H9 (cell line): ENCODE measurements around the gene ELFN1. TPM values are rescaled to one million over a fixed set of nuclear protein-coding genes. Genes with fewer than 3 reads are reported as not detected.

Experiments
- DNase-seq: peaks from one replicate; pipeline ENCODE4 v3.0.0-alpha.2; 2017
- H2AFZ ChIP-seq: one replicate; pipeline ENCODE4 v1.6.1; 2013; ENCODE audit warnings: mild to moderate bottlenecking, low read length, control low read depth, moderate library complexity
- H2AK5ac ChIP-seq: 2 replicates; pipeline ENCODE4 v1.6.1; 2013; ENCODE audit warnings: low read length, control low read depth, mixed read lengths; ENCODE audit not compliant: insufficient read length
- H2BK120ac ChIP-seq: one replicate; pipeline ENCODE4 v1.6.1; 2013; ENCODE audit warnings: low read depth, mild to moderate bottlenecking, low read length, control low read depth, inconsistent platforms; ENCODE audit not compliant: poor library complexity, severe bottlenecking
- H2BK12ac ChIP-seq: 2 replicates; pipeline ENCODE4 v1.6.1; 2013; ENCODE audit warnings: low read length, control low read depth, mixed read lengths, low read depth; ENCODE audit not compliant: insufficient read length
- H2BK15ac ChIP-seq: 2 replicates; pipeline ENCODE4 v1.6.1; 2013; ENCODE audit warnings: low read depth, low read length, control low read depth
- H2BK20ac ChIP-seq: one replicate; pipeline ENCODE4 v1.6.1; 2013; ENCODE audit warnings: low read depth, mild to moderate bottlenecking, low read length, control low read depth, inconsistent platforms; ENCODE audit not compliant: poor library complexity, severe bottlenecking
- H2BK5ac ChIP-seq: 2 replicates; pipeline ENCODE4 v1.6.1; 2013; ENCODE audit warnings: low read length, control low read depth, mixed read lengths; ENCODE audit not compliant: insufficient read length
- H3K14ac ChIP-seq: 2 replicates; pipeline ENCODE4 v1.6.1; 2013; ENCODE audit warnings: low read length, control low read depth; ENCODE audit not compliant: insufficient read depth
- H3K18ac ChIP-seq: 2 replicates; pipeline ENCODE4 v1.6.1; 2013; ENCODE audit warnings: low read depth, mild to moderate bottlenecking, mixed read lengths, low read length, control low read depth; ENCODE audit not compliant: insufficient read length
- H3K23ac ChIP-seq: 2 replicates; pipeline ENCODE4 v1.6.1; 2013; ENCODE audit warnings: low read length, control low read depth, mixed read lengths, low read depth; ENCODE audit not compliant: insufficient read length
- H3K23me2 ChIP-seq: 2 replicates; pipeline ENCODE4 v1.6.1; 2013; ENCODE audit warnings: low read depth, mild to moderate bottlenecking, mixed read lengths, low read length, control low read depth; ENCODE audit not compliant: insufficient read length, poor library complexity, severe bottlenecking
- H3K27ac ChIP-seq: 2 replicates; pipeline ENCODE4 v1.5.1; 2013; ENCODE audit warnings: low read length, control low read depth, mixed read lengths, low read depth; ENCODE audit not compliant: insufficient read length
- H3K27me3 ChIP-seq: 2 replicates; pipeline ENCODE4 v1.6.1; 2013; ENCODE audit warnings: low read length, control low read depth, inconsistent platforms; ENCODE audit not compliant: insufficient read depth
- H3K4ac ChIP-seq: 2 replicates; pipeline ENCODE4 v1.6.1; 2013; ENCODE audit warnings: low read depth, mild to moderate bottlenecking, control low read depth, inconsistent platforms, low read length, moderate library complexity
- H3K4me1 ChIP-seq: 2 replicates; pipeline ENCODE4 v1.6.1; 2013; ENCODE audit warnings: low read length, control low read depth, inconsistent platforms; ENCODE audit not compliant: insufficient read depth
- H3K4me2 ChIP-seq: 2 replicates; pipeline ENCODE4 v1.6.1; 2013; ENCODE audit warnings: low read length, control low read depth, mixed read lengths; ENCODE audit not compliant: insufficient read length, insufficient read depth
- H3K56ac ChIP-seq: 2 replicates; pipeline ENCODE4 v1.6.1; 2013; ENCODE audit warnings: low read depth, mild to moderate bottlenecking, mixed read lengths, low read length, control low read depth; ENCODE audit not compliant: insufficient read length
- H3K79me1 ChIP-seq: 2 replicates; pipeline ENCODE4 v1.6.1; 2013; ENCODE audit warnings: low read depth, mild to moderate bottlenecking, moderate library complexity, low read length, control low read depth, inconsistent platforms; ENCODE audit not compliant: insufficient read depth, poor library complexity, severe bottlenecking
- H3K79me2 ChIP-seq: 2 replicates; pipeline ENCODE4 v1.6.1; 2013; ENCODE audit warnings: low read length, control low read depth, inconsistent platforms; ENCODE audit not compliant: insufficient read depth
- H3K9ac ChIP-seq: 2 replicates; pipeline ENCODE4 v1.6.1; 2013; ENCODE audit warnings: low read length, control low read depth, mixed read lengths; ENCODE audit not compliant: insufficient read length; ENCODE audit errors: extremely low read depth
- H3K9me3 ChIP-seq: one replicate; pipeline ENCODE4 v1.6.1; 2013; ENCODE audit warnings: low read depth, low read length, inconsistent platforms; ENCODE audit not compliant: control insufficient read depth
- H3T11ph ChIP-seq: one replicate; pipeline ENCODE4 v1.6.1; 2013; ENCODE audit warnings: mild to moderate bottlenecking, low read length, control low read depth, inconsistent platforms
- H4K20me1 ChIP-seq: one replicate; pipeline ENCODE4 v1.6.1; 2013; ENCODE audit not compliant: control insufficient read depth, insufficient read length, insufficient read depth
- H4K5ac ChIP-seq: 2 replicates; pipeline ENCODE4 v1.6.1; 2013; ENCODE audit warnings: low read depth, mild to moderate bottlenecking, mixed read lengths, low read length, control low read depth; ENCODE audit not compliant: insufficient read length
- H4K8ac ChIP-seq: replicated peaks from 2 replicates; pipeline ENCODE4 v1.6.1; 2013; ENCODE audit warnings: low read length, control low read depth, mixed read lengths, low read depth; ENCODE audit not compliant: insufficient read length
- H4K91ac ChIP-seq: 2 replicates; pipeline ENCODE4 v1.6.1; 2013; ENCODE audit warnings: low read depth, mild to moderate bottlenecking, moderate library complexity, mixed read lengths, low read length, control low read depth; ENCODE audit not compliant: insufficient read length
- H3K27ac Mint-ChIP-seq, 3 experiments: 2 replicates in 2 of 3; 3 replicates in 1 of 3; pipeline ENCODE4 v1.8.0; 2020 to 2021; ENCODE audit warnings: mixed read lengths in 3 of 3, mild to moderate bottlenecking in 1 of 3, moderate library complexity in 1 of 3
- H3K27me3 Mint-ChIP-seq: 2 replicates; pipeline ENCODE4 v1.8.0; 2021; ENCODE audit warnings: low read depth, mild to moderate bottlenecking, moderate library complexity, mixed read lengths
- H3K36me3 Mint-ChIP-seq, 3 experiments: 2 replicates in 2 of 3; 3 replicates in 1 of 3; pipeline ENCODE4 v1.8.0; 2020 to 2021; ENCODE audit warnings: low read depth in 3 of 3, mixed read lengths in 3 of 3; ENCODE audit not compliant: insufficient read depth in 1 of 3
- H3K4me1 Mint-ChIP-seq, 2 experiments: 2 replicates each; pipeline ENCODE4 v1.8.0; 2020; ENCODE audit warnings: mixed read lengths in 2 of 2
- H3K4me3 Mint-ChIP-seq, 2 experiments: 2 replicates in 1 of 2; 3 replicates in 1 of 2; pipeline ENCODE4 v1.8.0; 2020 to 2021; ENCODE audit warnings: mild to moderate bottlenecking in 2 of 2, mixed read lengths in 2 of 2, moderate library complexity in 1 of 2
- H3K9me3 Mint-ChIP-seq, 2 experiments: 2 replicates in 1 of 2; 3 replicates in 1 of 2; pipeline ENCODE4 v1.8.0; 2020; ENCODE audit warnings: mild to moderate bottlenecking in 2 of 2, mixed read lengths in 2 of 2, moderate library complexity in 1 of 2
- CTCF ChIP-seq: fragments of 200-600 bp; sonication (generic); conservative IDR thresholded peaks from 3 replicates; pipeline ENCODE4 v1.8.0; 2021; ENCODE audit warnings: antibody characterized with exemption, mild to moderate bottlenecking
- WGBS: extraction: QIAGEN DNeasy Blood & Tissue Kit; methylation state at CpG from one replicate; pipeline ENCODE4 v1.1.7; 2013; ENCODE audit warnings: missing lambda C conversion rate, low lambda C conversion rate, mixed read lengths; ENCODE audit not compliant: insufficient read length; ENCODE audit errors: extremely low coverage; 5-methylcytosine and 5-hydroxymethylcytosine counted together
- total RNA-seq: library from RNA; stranded (reverse); gene quantifications from 2 replicates; pipeline ENCODE4 v1.2.1, GENCODE V29; 2021

The ELFN1 gene
- total RNA-seq, 1 experiment from 2014 or later, result 3.7 TPM

DNA sequence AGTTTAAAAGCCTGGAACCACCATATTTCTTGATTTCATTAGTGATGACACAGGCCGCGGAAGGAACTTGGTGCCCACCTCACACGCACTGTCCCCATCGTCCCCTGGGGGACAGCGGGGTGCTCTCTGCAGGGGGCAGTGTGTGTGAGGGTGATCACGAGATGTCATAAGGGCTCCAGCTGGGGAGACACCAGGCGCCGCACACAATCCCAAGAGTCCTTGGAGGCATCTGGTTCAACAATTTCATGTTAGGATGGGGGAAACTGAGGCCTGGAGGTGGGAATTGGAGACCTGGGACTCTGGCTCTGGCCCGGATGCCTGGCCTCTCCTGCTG, 66.4 kb downstream of the ELFN1 start:
- no peak overlapping the region for H2AFZ ChIP-seq
- H3K4me2 ChIP-seq, result no peak overlapping the region
- Mint-ChIP-seq H3K27ac (no peak overlapping the region), H3K4me1 (peaks cover 0 to 10% of the 10 kb centered on the region in 2 experiments; a peak in 2 of 4 replicates), H3K36me3 (no peaks in the 10 kb centered on the region), H3K4me3 (no peak overlapping the region), H3K9me3 (no peaks in the 10 kb centered on the region), H3K27me3 (peaks cover 15% of the 10 kb centered on the region)
- H3K9me3 ChIP-seq, result no peaks in the 10 kb centered on the region
- H3K27me3 ChIP-seq, result no peaks in the 10 kb centered on the region; the same call in 1 of the 2 replicates
- H2BK5ac ChIP-seq, result no peak overlapping the region
- no peak overlapping the region for H4K8ac ChIP-seq
- no peak overlapping the region for H4K5ac ChIP-seq
- TF ChIP-seq CTCF, result no peak
- H3K23me2 ChIP-seq, result no peaks in the 10 kb centered on the region
- no peak overlapping the region for H2AK5ac ChIP-seq
- no peaks in the 10 kb centered on the region for H3K4me1 ChIP-seq
- no peak overlapping the region for H3K9ac ChIP-seq
- no peak overlapping the region for H3T11ph ChIP-seq
- no peak overlapping the region for H2BK120ac ChIP-seq
- no peak overlapping the region for H2BK12ac ChIP-seq
- no peak overlapping the region for H3K56ac ChIP-seq
- DNase-seq, result no peak
- no CpG with 5 or more reads among the region's 9 CpGs for WGBS
- no peaks in the 10 kb centered on the region for H3K79me2 ChIP-seq
- no peak overlapping the region for H3K23ac ChIP-seq
- no peak overlapping the region for H3K18ac ChIP-seq
- no peak overlapping the region for H2BK15ac ChIP-seq
- H3K14ac ChIP-seq, result no peak overlapping the region
- H3K4ac ChIP-seq, result no peak overlapping the region
- H4K91ac ChIP-seq, result no peak overlapping the region
- no peaks in the 10 kb centered on the region for H4K20me1 ChIP-seq
- no peaks in the 10 kb centered on the region for H3K79me1 ChIP-seq
- no peak overlapping the region for H3K27ac ChIP-seq
- H2BK20ac ChIP-seq, result no peak overlapping the region
